Activated CD8-positive, alpha-beta T cell treated with anti-CD3 and anti-CD28 coated beads, Interleukin-2, amount 10 ng/mL, durations not matched to agents 7 days and 5 days (primary cell): ENCODE data around the gene SSNA1. TPM values are rescaled to one million over a fixed set of nuclear protein-coding genes. Genes with fewer than 3 reads are reported as not detected.

ENCODE experiments used
- ATAC-seq: fragments of 150-1000 bp; cut with Tn5 transposase; one replicate; pipeline ENCODE4 v1.10.0; 2021; ENCODE audit warnings: moderate library complexity
- CTCF ChIA-PET: fragments of 350-600 bp; sonication (Branson Sonifier 250); formaldehyde crosslinking; loops from one replicate; lab custom pipeline; 2021; ENCODE audit warnings: antibody characterized with exemption; lab: Charles Lee
- POLR2A ChIA-PET: fragments of 350-600 bp; sonication (Branson Sonifier 250); formaldehyde crosslinking; loops from one replicate; lab custom pipeline; 2021; ENCODE audit warnings: antibody characterized with exemption; lab: Charles Lee
- DNase-seq: peaks from one replicate; pipeline ENCODE4 v3.0.0-alpha.2; 2020
- H3K27ac Mint-ChIP-seq: one replicate; pipeline ENCODE4 v1.8.0; 2021; ENCODE audit warnings: mild to moderate bottlenecking, mixed read lengths
- H3K27me3 Mint-ChIP-seq: one replicate; pipeline ENCODE4 v1.8.0; 2021; ENCODE audit warnings: low read depth, mixed read lengths
- H3K36me3 Mint-ChIP-seq: one replicate; pipeline ENCODE4 v1.8.0; 2021; ENCODE audit warnings: low read depth, mixed read lengths
- H3K4me1 Mint-ChIP-seq: one replicate; pipeline ENCODE4 v1.8.0; 2021; ENCODE audit warnings: low read depth, mixed read lengths
- H3K4me3 Mint-ChIP-seq: one replicate; pipeline ENCODE4 v1.8.0; 2021; ENCODE audit warnings: mild to moderate bottlenecking, mixed read lengths
- H3K9me3 Mint-ChIP-seq: one replicate; pipeline ENCODE4 v1.8.0; 2022; ENCODE audit warnings: mixed read lengths; ENCODE audit not compliant: insufficient read depth
- total RNA-seq, 2 experiments: library from RNA; stranded (reverse); gene quantifications; one replicate each; pipeline ENCODE4 v1.2.3, GENCODE V29; 2021

Gene SSNA1
- total RNA-seq, 2 experiments from 2014 or later = 88.2 to 90.0 TPM

GRCh38 chr9:137165250-137165836 is 23.1 kb upstream of the SSNA1 start:
- H3K27me3 Mint-ChIP-seq = peaks cover 27% of the 10 kb centered on the region
- no peak overlapping the region for H3K27ac Mint-ChIP-seq
- H3K4me1 Mint-ChIP-seq = peaks cover 5% of the 10 kb centered on the region
- ChIA-PET CTCF (no interaction called here), POLR2A (no interaction called here)
- no peaks in the 10 kb centered on the region for H3K36me3 Mint-ChIP-seq
- ATAC-seq (no peak), DNase-seq (no peak)
- H3K4me3 Mint-ChIP-seq = no peak overlapping the region
- no peaks in the 10 kb centered on the region for H3K9me3 Mint-ChIP-seq

- no peaks in the 10 kb centered on the region for H3K36me3 Mint-ChIP-seq
- H3K9me3 Mint-ChIP-seq = no peaks in the 10 kb centered on the region
- no peak for ATAC-seq
- peaks cover 35% of the 10 kb centered on the region for H3K27me3 Mint-ChIP-seq
- POLR2A ChIA-PET = no interaction called here
- DNase-seq = no peak
- H3K27ac Mint-ChIP-seq = no peak overlapping the region
- H3K4me3 Mint-ChIP-seq = no peak overlapping the region
- peaks cover 5% of the 10 kb centered on the region for H3K4me1 Mint-ChIP-seq
- CTCF ChIA-PET = no interaction called here
Measured at GRCh38 chr9:137166380-137167229, 21.9 kb upstream of the SSNA1 start.

- POLR2A ChIA-PET = no interaction called here
- ATAC-seq (no peak), DNase-seq (no peak)
- Mint-ChIP-seq H3K36me3 (no peaks in the 10 kb centered on the region), H3K9me3 (no peaks in the 10 kb centered on the region), H3K4me1 (peaks cover 3% of the 10 kb centered on the region), H3K27ac (no peak overlapping the region), H3K27me3 (peaks cover 37% of the 10 kb centered on the region), H3K4me3 (no peak overlapping the region)
- CTCF ChIA-PET = no interaction called here
Measured at GRCh38 chr9:137167277-137167746, 21.2 kb upstream of the SSNA1 start.

GRCh38 chr9:137167747-137168572 is 20.5 kb upstream of the SSNA1 start:
- Mint-ChIP-seq H3K9me3 (no peaks in the 10 kb centered on the region), H3K4me3 (no peak overlapping the region), H3K27ac (no peak overlapping the region), H3K4me1 (peaks cover 3% of the 10 kb centered on the region), H3K36me3 (no peaks in the 10 kb centered on the region), H3K27me3 (peaks cover 37% of the 10 kb centered on the region)
- ATAC-seq (no peak), DNase-seq (no peak)
- ChIA-PET CTCF (no interaction called here), POLR2A (interaction anchor here (0.6 kb wide), 1 partner anchor 11 kb away, joined by 3 read pairs; no protein-coding TSS in a partner anchor)

GRCh38 chr9:137168573-137168903 is 19.9 kb upstream of the SSNA1 start:
- ChIA-PET CTCF (no interaction called here), POLR2A (interaction anchor here (0.6 kb wide), 1 partner anchor 12 kb away, joined by 3 read pairs; no protein-coding TSS in a partner anchor)
- no peaks in the 10 kb centered on the region for H3K36me3 Mint-ChIP-seq
- H3K27ac Mint-ChIP-seq = no peak overlapping the region
- no peak for DNase-seq
- peaks cover 41% of the 10 kb centered on the region for H3K27me3 Mint-ChIP-seq
- H3K4me1 Mint-ChIP-seq = peaks cover 3% of the 10 kb centered on the region
- peak; percentile 13 for ATAC-seq
- no peaks in the 10 kb centered on the region for H3K9me3 Mint-ChIP-seq
- H3K4me3 Mint-ChIP-seq = no peak overlapping the region

GRCh38 chr9:137168904-137169856 is 19.3 kb upstream of the SSNA1 start:
- DNase-seq (no peak), ATAC-seq (peak; percentile 37)
- peaks cover 3% of the 10 kb centered on the region for H3K4me1 Mint-ChIP-seq
- POLR2A ChIA-PET = interaction anchor here (0.6 to 1.1 kb wide), 3 partner anchors 12 to 71 kb away, joined by 3 read pairs; partner anchors contain the start of gene TUBB4B
- peaks cover 40% of the 10 kb centered on the region for H3K27me3 Mint-ChIP-seq
- CTCF ChIA-PET = no interaction called here
- H3K36me3 Mint-ChIP-seq = no peaks in the 10 kb centered on the region
- no peak overlapping the region for H3K27ac Mint-ChIP-seq
- H3K9me3 Mint-ChIP-seq = no peaks in the 10 kb centered on the region
- H3K4me3 Mint-ChIP-seq = peak overlapping the region; percentile 31

- Mint-ChIP-seq H3K27ac (no peak within 1 kb of the TSS), H3K36me3 (no peaks in the 10 kb centered on the region), H3K4me1 (peaks cover 3% of the 10 kb centered on the region), H3K4me3 (peak within 1 kb of the TSS; percentile 31), H3K9me3 (no peaks in the 10 kb centered on the region), H3K27me3 (peaks cover 40% of the 10 kb centered on the region)
- DNase-seq (no peak), ATAC-seq (no peak)
- ChIA-PET CTCF (no interaction called here), POLR2A (interaction anchor here (0.9 to 1.1 kb wide), 3 partner anchors 19 to 71 kb away, joined by 3 to 4 read pairs (median 3); partner anchors contain the start of gene TUBB4B)
Measured at GRCh38 chr9:137169896-137170358, 18.5 kb upstream of the SSNA1 start, which contains the start of gene LRRC26. LRRC26 (minus strand) TSS chr9:137170051; CDS start chr9:137169943, 108 bp downstream.

GRCh38 chr9:137170486-137171148 is 17.9 kb upstream of the SSNA1 start:
- DNase-seq (no peak), ATAC-seq (no peak)
- Mint-ChIP-seq H3K36me3 (no peaks in the 10 kb centered on the region), H3K27ac (no peak overlapping the region), H3K4me3 (no peak overlapping the region), H3K27me3 (peaks cover 40% of the 10 kb centered on the region), H3K9me3 (no peaks in the 10 kb centered on the region), H3K4me1 (peaks cover 3% of the 10 kb centered on the region)
- ChIA-PET POLR2A (interaction anchor here (0.6 to 1.0 kb wide), 6 partner anchors 17 to 72 kb away, joined by 3 to 4 read pairs (median 3); no protein-coding TSS in a partner anchor), CTCF (no interaction called here)

- Mint-ChIP-seq H3K36me3 (no peaks in the 10 kb centered on the region), H3K27ac (no peak overlapping the region), H3K4me1 (peaks cover 3% of the 10 kb centered on the region), H3K27me3 (peaks cover 40% of the 10 kb centered on the region), H3K9me3 (no peaks in the 10 kb centered on the region), H3K4me3 (no peak overlapping the region)
- DNase-seq = no peak
- ATAC-seq = no peak
- POLR2A ChIA-PET = interaction anchor here (0.6 to 0.8 kb wide), 4 partner anchors 16 to 71 kb away, joined by 3 to 4 read pairs (median 3); no protein-coding TSS in a partner anchor
- CTCF ChIA-PET = no interaction called here
Measured at GRCh38 chr9:137171149-137171900, 17.2 kb upstream of the SSNA1 start.
